ENCODE data around the gene HDAC11.
"Not testable (repeated sequence)": the region's sequence is repeated elsewhere in the genome, so short reads cannot be mapped to it uniquely, and the experiment has no call there.

HDAC11 gene

GRCh38 chr3:13493867-13494441, 13.8 kb downstream of the HDAC11 start:
- no peak for DNase-seq (ENCODE audit: low read depth)

- DNase-seq (ENCODE audit: low read depth) = no peak
Measured at GRCh38 chr3:13494463-13495350, 14.6 kb downstream of the HDAC11 start.

GRCh38 chr3:13495351-13495813, 15.3 kb downstream of the HDAC11 start:
- no peak for DNase-seq (ENCODE audit: low read depth)

DNA sequence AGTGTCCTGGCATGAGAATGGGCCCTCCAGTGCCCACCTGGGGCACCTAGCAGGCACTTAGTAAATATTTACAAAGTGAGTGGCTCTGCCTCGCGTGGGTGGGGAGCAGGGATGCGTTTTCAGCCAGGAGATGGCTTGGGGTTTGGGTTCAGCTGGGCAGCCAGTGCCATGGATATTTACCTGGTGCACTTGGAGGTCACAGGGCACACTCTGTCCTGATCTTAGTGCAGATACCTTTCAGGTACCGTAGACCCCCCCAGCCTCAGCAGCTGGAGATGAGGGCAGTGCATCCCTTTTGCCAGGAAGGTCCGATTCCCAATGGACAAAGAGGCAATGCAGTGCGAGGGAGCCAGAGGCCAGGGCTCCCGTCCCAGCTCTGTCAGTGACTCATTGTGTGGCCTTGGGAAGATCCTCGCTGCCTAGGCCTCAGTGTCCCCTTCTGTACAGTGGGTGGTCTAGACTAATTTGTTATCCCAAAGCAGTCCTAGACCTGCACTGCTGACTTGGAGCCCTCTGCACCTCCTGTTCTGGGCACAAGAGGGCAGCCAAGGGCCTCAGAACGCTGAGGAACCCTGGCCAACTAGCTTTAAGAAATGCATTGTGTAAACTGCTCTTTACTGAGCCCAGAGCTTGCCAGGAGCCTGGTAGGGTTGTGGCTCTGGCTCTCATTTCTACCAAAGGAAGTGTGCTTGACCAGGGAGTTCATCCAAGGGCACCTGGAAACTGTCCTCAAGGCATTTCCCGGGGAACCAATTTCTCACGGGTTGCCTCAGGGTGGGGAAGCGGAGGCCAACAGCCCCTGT, 16.0 kb downstream of the HDAC11 start:
- peak; percentile 39 for DNase-seq (ENCODE audit: low read depth)

- no peak for DNase-seq (ENCODE audit: low read depth)
Measured at GRCh38 chr3:13496879-13497278, 16.8 kb downstream of the HDAC11 start.

GRCh38 chr3:13497386-13497785, 17.3 kb downstream of the HDAC11 start:
- no peak for DNase-seq (ENCODE audit: low read depth)

- DNase-seq (ENCODE audit: low read depth) = no peak
Measured at GRCh38 chr3:13498354-13499060, 18.4 kb downstream of the HDAC11 start.

- not testable (repeated sequence) for DNase-seq (ENCODE audit: low read depth)
Measured at GRCh38 chr3:13499246-13499645, 19.1 kb downstream of the HDAC11 start.

DNA sequence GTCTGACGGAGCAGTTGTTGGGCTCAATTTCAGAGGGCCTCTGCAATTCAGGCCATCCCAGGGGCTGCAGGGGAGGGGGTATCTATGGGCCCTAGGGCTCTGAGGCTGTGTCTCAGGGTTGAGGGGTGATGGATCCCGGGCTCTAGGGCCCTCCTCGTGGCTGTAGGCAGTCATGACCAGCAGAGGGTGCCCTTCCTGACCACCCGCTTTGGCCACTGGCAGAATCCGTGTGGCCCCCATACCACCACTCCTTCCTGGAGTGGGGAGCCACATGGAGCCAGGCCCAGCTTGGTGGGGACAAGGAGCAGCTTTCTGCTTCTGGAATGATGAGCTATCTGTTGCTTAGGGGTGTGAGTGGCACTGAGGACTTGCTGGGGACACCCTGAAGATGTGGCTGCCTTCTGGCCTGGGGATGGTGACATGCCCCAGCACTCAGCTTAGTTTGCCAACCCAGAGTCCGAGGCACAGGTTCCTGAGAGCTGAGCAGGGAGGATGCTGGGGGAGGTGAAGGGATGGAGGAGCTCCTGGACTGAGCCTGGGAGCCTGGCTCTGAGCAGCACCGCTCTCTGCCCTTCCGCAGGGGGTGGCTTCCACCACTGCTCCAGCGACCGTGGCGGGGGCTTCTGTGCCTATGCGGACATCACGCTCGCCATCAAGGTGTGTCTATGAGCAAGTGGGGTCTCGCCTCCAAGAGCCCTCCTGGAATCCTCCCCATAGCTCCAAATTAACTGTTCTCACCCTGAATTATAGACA, 20.2 kb downstream of the HDAC11 start:
- no peak for DNase-seq (ENCODE audit: low read depth)

DNA sequence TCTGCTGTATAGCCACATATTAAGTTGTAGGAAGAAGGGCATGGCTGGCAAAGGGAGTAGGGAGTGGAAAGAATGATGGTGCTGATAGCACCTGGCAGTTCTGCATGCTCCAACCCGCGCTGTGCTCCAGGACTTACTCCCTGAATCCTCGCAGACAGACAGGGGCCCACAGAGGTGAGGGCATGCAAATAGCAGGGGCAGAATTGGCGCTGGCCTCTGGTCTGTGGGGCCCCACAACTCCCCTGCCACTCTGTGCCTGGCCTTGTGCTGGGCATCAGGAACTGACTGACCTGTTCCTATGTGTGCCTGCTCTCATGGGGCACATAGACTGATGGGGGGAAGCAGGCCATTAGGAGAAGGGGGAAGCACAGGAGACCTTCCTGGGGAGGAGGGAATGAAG, 20.9 kb downstream of the HDAC11 start:
- no peak for DNase-seq (ENCODE audit: low read depth)

DNA sequence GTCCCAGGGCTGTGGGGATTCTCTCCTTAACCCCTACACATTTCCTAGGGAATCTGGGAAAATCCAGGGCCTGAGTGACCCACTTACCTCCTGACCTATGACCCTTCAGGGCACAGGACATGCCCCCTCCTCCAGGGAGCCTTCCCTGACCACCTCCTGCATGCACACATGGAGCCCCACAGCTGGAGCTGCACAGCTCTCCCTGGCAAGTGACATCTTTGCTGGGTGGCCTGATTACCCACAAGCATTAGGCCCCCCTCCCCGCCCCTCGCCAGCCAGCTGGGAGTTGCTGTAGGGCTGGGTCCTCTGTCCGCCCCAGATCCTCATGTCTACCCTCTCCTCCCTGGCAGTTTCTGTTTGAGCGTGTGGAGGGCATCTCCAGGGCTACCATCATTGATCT, 21.4 kb downstream of the HDAC11 start:
- no peak for DNase-seq (ENCODE audit: low read depth)

DNA sequence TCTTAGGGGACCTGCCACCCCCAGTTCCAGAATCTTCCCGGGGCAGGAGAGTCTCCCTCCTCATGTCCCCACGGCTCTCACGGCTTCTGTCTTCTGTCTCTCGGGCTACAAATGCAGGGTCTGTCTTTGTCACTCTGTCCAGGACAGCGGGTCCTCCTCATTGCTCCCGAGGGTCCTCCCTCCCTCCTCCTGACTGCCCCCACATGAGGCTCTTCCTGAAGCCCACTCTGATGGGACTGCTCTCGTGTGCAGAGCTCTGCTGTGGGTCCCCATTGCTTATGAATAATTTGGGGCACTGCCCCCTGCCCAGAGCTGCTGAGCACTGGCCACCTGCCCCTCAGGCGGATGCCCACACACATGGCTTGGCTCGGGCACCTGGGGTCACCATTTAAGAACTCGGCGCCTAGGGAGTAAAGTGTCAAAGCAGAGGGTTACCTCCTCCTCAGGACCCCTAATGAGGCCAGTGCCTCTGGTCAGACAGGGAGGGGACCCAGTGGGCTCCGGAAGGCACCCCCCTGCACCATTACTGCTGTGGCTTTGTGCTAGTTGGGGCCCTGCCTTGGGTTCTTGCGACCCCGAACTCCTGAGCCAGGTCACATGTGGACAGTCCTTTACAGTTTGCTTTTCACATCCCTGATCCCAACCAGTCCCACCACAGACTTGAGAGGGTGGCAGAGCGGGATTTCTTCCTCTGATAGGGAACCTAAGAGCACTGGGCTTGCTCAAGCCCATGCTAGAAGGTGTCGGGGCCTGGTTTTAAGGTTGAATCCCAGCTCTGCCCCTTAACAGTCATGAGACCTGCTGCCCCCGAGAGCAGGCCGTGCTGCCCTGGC, 22.1 kb downstream of the HDAC11 start:
- no peak for DNase-seq (ENCODE audit: low read depth)

DNA sequence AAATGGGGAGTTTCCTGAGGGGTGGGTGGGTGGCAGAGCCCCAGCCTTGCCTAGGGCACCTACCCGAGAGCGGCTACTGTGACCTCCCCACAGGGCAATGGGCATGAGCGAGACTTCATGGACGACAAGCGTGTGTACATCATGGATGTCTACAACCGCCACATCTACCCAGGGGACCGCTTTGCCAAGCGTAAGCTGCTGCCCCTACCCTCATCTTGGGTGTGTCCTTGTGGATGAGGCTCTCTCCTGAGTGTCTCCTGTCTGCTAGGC, 22.6 kb downstream of the HDAC11 start:
- DNase-seq (ENCODE audit: low read depth) = no peak

GRCh38 chr3:13504161-13504831, 24.2 kb downstream of the HDAC11 start:
- no peak for DNase-seq (ENCODE audit: low read depth)

- DNase-seq (ENCODE audit: low read depth) = no peak
Measured at GRCh38 chr3:13505147-13506130, 25.3 kb downstream of the HDAC11 start.

- no peak for DNase-seq (ENCODE audit: low read depth)
Measured at GRCh38 chr3:13506239-13506638, 26.1 kb downstream of the HDAC11 start.

DNA sequence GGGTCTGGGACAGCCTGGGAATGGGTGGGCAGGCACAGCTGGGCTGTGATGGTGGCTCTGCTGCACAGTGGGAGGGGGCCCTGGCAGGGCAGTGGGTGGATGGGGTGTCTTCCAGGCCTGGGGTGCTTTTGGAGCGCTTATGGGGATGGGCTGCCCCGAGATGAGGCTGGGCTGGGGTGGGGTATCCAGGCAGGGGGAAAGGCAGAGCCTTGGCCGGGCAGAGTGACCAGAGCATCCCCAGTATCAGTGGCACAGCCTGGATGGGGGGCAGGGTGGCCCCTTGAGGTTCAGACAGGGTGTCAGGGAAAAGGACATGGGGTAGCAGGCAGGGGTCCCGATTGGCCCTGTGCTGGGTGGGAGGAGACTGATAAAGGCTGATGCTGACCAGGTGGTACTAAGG, 26.6 kb downstream of the HDAC11 start:
- DNase-seq (ENCODE audit: low read depth) = no peak

DNA sequence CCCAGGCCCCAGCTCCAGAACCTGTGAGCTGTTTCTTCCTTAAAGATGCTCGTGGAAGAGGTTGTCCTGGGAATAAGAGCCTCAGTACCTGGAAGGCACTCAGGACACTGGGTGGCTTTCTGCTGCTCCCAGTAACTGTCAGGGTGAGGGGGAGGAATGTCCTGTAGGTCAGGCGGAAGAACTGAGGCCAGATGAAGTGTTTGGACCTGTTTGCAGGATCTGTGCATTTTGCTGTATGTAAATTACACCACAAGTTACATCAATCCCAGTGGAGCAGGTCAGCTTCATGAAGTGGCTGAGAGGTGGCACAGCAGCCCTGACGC, 27.1 kb downstream of the HDAC11 start:
- no peak for DNase-seq (ENCODE audit: low read depth)
